ENCODE measurements around the gene PCCA.

The PCCA gene

DNA sequence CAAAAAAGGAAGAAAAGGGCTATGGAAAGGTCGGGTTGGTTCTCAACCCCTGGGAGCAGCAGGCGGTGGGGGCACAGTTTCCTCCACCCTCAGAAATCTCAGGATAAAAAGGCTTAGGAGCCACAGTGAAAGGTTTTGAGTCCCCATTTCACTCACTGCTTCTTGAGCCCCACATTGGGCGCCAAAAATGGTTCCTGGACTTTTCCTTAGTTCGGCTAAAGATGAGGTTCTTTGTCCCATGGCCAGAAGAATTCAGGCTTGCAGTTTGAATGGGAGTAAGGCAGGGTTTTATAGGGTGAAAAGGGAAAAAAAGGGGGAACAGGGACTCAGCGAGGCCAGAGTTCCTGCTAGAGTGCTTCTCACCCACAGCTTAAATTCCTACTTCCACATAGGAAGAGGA, 320.2 kb downstream of the PCCA start:
- no peaks in the 10 kb centered on the region for H3K4me1 Mint-ChIP-seq
- no peak overlapping the region for H3K4me3 Mint-ChIP-seq
- DNase-seq (ENCODE audit: low spot score in 2 of 2) (no peak), ATAC-seq (replicated peaks; ENCODE audit: extremely low read depth, poor library complexity, severe bottlenecking) (no peak)
- H3K27me3 Mint-ChIP-seq, result no peaks in the 10 kb centered on the region
- no peak overlapping the region for H3K27ac Mint-ChIP-seq (ENCODE audit: low read depth)
- H3K9me3 Mint-ChIP-seq, result peaks cover 24% of the 10 kb centered on the region
- H3K36me3 Mint-ChIP-seq (ENCODE audit: insufficient read depth), result peaks cover 1% of the 10 kb centered on the region

DNA sequence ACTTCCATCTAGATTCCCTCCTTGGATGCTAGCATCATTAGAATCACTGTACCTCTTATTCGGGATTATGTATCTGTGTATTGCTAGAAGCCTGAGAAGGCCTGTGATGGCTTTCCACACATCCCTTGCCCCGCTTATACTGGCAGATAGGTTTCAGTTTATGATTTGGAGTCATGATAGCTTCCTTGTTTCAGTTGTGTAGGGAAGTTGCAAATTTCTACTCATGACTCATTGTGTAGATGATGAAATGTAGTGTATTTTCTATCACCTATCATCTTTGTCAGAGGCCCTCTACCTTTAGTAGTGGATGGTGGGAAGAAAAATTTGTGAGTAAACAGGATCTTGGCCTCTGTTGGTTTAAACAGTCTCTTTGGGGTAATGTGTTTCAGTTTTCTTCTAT, 334.5 kb downstream of the PCCA start:
- no peaks in the 10 kb centered on the region for H3K36me3 Mint-ChIP-seq (ENCODE audit: insufficient read depth)
- H3K4me3 Mint-ChIP-seq, result no peak overlapping the region
- H3K27ac Mint-ChIP-seq (ENCODE audit: low read depth), result no peak overlapping the region
- ATAC-seq (replicated peaks; ENCODE audit: extremely low read depth, poor library complexity, severe bottlenecking) (no peak), DNase-seq (ENCODE audit: low spot score in 2 of 2) (no peak)
- H3K27me3 Mint-ChIP-seq, result no peaks in the 10 kb centered on the region
- no peaks in the 10 kb centered on the region for H3K9me3 Mint-ChIP-seq
- no peaks in the 10 kb centered on the region for H3K4me1 Mint-ChIP-seq

DNA sequence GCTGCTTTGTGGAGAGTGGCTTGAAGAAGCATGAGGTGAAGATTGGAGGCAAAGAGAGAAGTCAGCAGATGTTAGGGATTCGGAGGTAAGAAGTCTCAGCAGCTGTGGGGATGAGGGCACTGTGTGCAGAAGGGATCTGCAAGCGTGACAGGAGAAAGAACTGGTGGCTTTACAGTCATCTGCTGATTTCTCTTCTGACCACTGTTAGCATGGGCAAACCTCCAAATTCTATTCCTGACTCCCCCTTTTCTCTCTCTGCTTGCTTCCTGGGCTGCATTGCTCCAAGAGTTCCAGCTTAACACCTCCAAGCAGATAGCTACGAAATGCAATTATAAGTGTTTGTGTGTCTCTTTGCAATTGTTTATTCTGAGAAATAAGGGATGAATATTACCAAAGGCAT, 340.1 kb downstream of the PCCA start:
- Mint-ChIP-seq H3K4me3 (no peak overlapping the region), H3K27me3 (no peaks in the 10 kb centered on the region), H3K27ac (ENCODE audit: low read depth) (no peak overlapping the region), H3K9me3 (peaks cover 4% of the 10 kb centered on the region), H3K4me1 (peaks cover 2% of the 10 kb centered on the region), H3K36me3 (ENCODE audit: insufficient read depth) (peaks cover 1% of the 10 kb centered on the region)
- no peak for DNase-seq (ENCODE audit: low spot score in 2 of 2)
- no peak for ATAC-seq (replicated peaks; ENCODE audit: extremely low read depth, poor library complexity, severe bottlenecking)

DNA sequence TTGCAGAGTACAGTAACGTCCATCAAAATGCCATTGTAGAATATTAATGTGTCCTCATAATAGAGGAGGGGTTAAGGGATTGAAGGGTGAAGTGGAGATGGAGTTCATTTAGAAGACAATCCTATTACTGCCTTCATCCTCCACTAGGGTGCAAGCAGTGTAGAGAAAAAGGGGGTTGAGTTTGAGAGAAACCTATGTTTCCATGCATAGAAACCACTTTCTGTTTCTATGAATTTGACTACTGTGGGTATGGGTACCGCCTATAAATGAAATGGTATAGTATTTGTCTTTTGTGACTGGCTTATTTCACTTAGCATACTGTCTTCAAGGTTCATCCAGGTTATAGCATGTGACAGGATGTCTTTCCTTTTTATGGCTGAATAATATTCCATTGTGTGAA, 343.7 kb downstream of the PCCA start:
- peaks cover 3% of the 10 kb centered on the region for H3K36me3 Mint-ChIP-seq (ENCODE audit: insufficient read depth)
- no peak for DNase-seq (ENCODE audit: low spot score in 2 of 2)
- no peaks in the 10 kb centered on the region for H3K27me3 Mint-ChIP-seq
- peaks cover 4% of the 10 kb centered on the region for H3K9me3 Mint-ChIP-seq
- peaks cover 6% of the 10 kb centered on the region for H3K4me1 Mint-ChIP-seq
- no peak for ATAC-seq (replicated peaks; ENCODE audit: extremely low read depth, poor library complexity, severe bottlenecking)
- H3K4me3 Mint-ChIP-seq, result no peak overlapping the region
- H3K27ac Mint-ChIP-seq (ENCODE audit: low read depth), result no peak overlapping the region

GRCh38 chr13:100433475-100433874, 344.6 kb downstream of the PCCA start:
- Mint-ChIP-seq H3K4me1 (peaks cover 6% of the 10 kb centered on the region), H3K4me3 (no peak overlapping the region), H3K27me3 (no peaks in the 10 kb centered on the region), H3K9me3 (peaks cover 4% of the 10 kb centered on the region), H3K36me3 (ENCODE audit: insufficient read depth) (peaks cover 3% of the 10 kb centered on the region), H3K27ac (ENCODE audit: low read depth) (no peak overlapping the region)
- DNase-seq (ENCODE audit: low spot score in 2 of 2) (no peak), ATAC-seq (replicated peaks; ENCODE audit: extremely low read depth, poor library complexity, severe bottlenecking) (no peak)

GRCh38 chr13:100434010-100434763, 345.3 kb downstream of the PCCA start:
- Mint-ChIP-seq H3K27ac (ENCODE audit: low read depth) (no peak overlapping the region), H3K4me1 (peaks cover 6% of the 10 kb centered on the region), H3K9me3 (peaks cover 4% of the 10 kb centered on the region), H3K4me3 (no peak overlapping the region), H3K36me3 (ENCODE audit: insufficient read depth) (peaks cover 3% of the 10 kb centered on the region), H3K27me3 (no peaks in the 10 kb centered on the region)
- no peak for DNase-seq (ENCODE audit: low spot score in 2 of 2)
- no peak for ATAC-seq (replicated peaks; ENCODE audit: extremely low read depth, poor library complexity, severe bottlenecking)

- Mint-ChIP-seq H3K4me3 (no peak overlapping the region), H3K27me3 (no peaks in the 10 kb centered on the region), H3K36me3 (ENCODE audit: insufficient read depth) (peaks cover 1% of the 10 kb centered on the region), H3K9me3 (peaks cover 4% of the 10 kb centered on the region), H3K27ac (ENCODE audit: low read depth) (no peak overlapping the region), H3K4me1 (peaks cover 6% of the 10 kb centered on the region)
- no peak for ATAC-seq (replicated peaks; ENCODE audit: extremely low read depth, poor library complexity, severe bottlenecking)
- DNase-seq (ENCODE audit: low spot score in 2 of 2), result no peak
Measured at GRCh38 chr13:100436099-100436498, 347.2 kb downstream of the PCCA start.

DNA sequence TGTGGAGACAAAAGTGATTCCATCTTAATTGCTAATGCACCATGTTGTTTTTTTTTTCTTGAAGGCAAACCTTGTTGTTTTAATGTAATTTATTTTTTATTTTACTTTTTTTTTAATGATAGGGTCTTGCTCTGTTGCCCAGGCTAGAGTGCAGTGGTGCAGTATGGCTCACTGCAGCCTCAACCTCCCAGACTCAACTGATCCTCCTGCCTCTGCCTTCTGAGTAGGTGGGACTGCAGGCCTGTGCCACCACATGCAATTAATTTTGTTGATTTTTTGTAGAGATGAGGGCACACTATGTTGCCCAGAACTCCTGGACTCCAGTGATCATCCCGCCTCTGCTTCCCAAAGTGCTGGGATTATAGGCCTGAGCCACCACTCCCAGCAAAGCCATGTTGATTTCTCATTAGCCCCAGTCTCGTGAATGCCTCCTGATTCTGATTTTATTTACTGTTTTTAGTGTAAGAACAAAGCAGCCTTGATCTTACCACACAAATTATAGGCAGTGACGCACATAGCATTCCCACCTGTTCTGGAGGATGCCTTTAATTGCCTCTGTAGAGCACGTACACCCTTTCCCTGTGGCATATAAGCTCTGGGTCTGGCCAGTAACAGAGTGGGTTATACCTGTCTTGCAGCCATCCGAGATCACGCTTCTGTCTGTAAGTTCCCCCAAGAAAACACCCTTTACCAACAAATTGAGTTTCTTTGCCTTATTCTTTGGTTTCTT, 349.3 kb downstream of the PCCA start:
- Mint-ChIP-seq H3K4me3 (no peak overlapping the region), H3K27ac (ENCODE audit: low read depth) (no peak overlapping the region), H3K9me3 (no peaks in the 10 kb centered on the region), H3K27me3 (no peaks in the 10 kb centered on the region), H3K36me3 (ENCODE audit: insufficient read depth) (peaks cover 1% of the 10 kb centered on the region), H3K4me1 (peaks cover 14% of the 10 kb centered on the region)
- DNase-seq (ENCODE audit: low spot score in 2 of 2), result no peak
- ATAC-seq (replicated peaks; ENCODE audit: extremely low read depth, poor library complexity, severe bottlenecking), result no peak

- Mint-ChIP-seq H3K27me3 (no peaks in the 10 kb centered on the region), H3K36me3 (ENCODE audit: insufficient read depth) (peaks cover 1% of the 10 kb centered on the region), H3K27ac (ENCODE audit: low read depth) (no peak overlapping the region), H3K4me1 (peaks cover 9% of the 10 kb centered on the region), H3K9me3 (no peaks in the 10 kb centered on the region), H3K4me3 (no peak overlapping the region)
- DNase-seq (ENCODE audit: low spot score in 2 of 2) (no peak), ATAC-seq (replicated peaks; ENCODE audit: extremely low read depth, poor library complexity, severe bottlenecking) (no peak)
Measured at GRCh38 chr13:100439247-100439970, 350.5 kb downstream of the PCCA start.

- no peak overlapping the region for H3K4me3 Mint-ChIP-seq
- ATAC-seq (replicated peaks; ENCODE audit: extremely low read depth, poor library complexity, severe bottlenecking), result no peak
- H3K27me3 Mint-ChIP-seq, result no peaks in the 10 kb centered on the region
- DNase-seq (ENCODE audit: low spot score in 2 of 2), result no peak
- no peaks in the 10 kb centered on the region for H3K9me3 Mint-ChIP-seq
- no peak overlapping the region for H3K27ac Mint-ChIP-seq (ENCODE audit: low read depth)
- peaks cover 9% of the 10 kb centered on the region for H3K4me1 Mint-ChIP-seq
- H3K36me3 Mint-ChIP-seq (ENCODE audit: insufficient read depth), result no peaks in the 10 kb centered on the region
Measured at GRCh38 chr13:100440751-100441425, 352.0 kb downstream of the PCCA start.

DNA sequence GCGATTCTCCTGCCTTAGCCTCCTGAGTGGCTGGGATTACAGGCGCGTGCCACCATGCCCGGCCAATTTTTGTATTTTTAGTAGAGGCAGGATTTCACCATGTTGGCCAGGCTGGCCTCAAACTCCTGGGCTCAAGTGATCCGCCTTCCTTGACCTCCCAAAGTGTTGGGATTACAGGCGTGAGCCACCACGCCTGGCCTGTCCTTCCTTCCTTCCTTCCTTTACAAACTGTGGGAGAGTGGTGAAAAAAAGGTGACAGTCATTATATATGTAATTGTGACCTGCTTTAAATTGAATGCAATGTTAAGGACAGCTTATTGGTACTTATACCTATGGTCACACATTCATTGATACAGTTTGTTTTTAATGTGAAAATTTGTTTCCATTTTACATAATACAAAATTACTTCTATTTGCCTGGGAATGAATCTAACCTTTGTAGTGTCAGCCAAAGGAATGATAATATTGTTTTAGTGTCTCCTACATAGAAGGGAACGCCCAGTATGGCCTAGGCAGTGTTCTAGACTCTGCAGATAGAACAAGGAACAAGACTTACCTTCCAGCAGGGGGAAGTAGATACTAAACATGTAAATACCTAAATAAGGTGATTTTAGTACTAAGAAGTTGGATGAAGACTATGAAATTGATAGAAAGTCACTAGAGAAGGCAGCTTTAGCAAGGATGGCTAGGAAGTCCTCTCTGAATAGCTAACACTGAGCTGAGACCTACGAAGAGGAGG, 353.4 kb downstream of the PCCA start:
- DNase-seq (ENCODE audit: low spot score in 2 of 2) (no peak), ATAC-seq (replicated peaks; ENCODE audit: extremely low read depth, poor library complexity, severe bottlenecking) (no peak)
- no peaks in the 10 kb centered on the region for H3K27me3 Mint-ChIP-seq
- H3K4me3 Mint-ChIP-seq, result no peak overlapping the region
- no peaks in the 10 kb centered on the region for H3K9me3 Mint-ChIP-seq
- no peaks in the 10 kb centered on the region for H3K36me3 Mint-ChIP-seq (ENCODE audit: insufficient read depth)
- peaks cover 9% of the 10 kb centered on the region for H3K4me1 Mint-ChIP-seq
- H3K27ac Mint-ChIP-seq (ENCODE audit: low read depth), result no peak overlapping the region

All from central memory CD8-positive, alpha-beta T cell (primary cell).